GM12864 (cell line): ENCODE measurements around the gene SHANK2.

ENCODE experiments used
- DNase-seq: peaks from one replicate; pipeline ENCODE4 v3.0.0-alpha.2; 2011; ENCODE audit warnings: low read depth
- H3K4me3 ChIP-seq: 2 replicates; pipeline ENCODE4 v1.5.1; 2011; ENCODE audit warnings: mild to moderate bottlenecking, low read depth, low read length, control low read depth
- TF ChIP-seq, protein P1 (sequence below): IDR thresholded peaks from 2 replicates; pipeline ENCODE4 v1.5.1; 2011; ENCODE audit warnings: low read depth, mild to moderate bottlenecking, moderate library complexity, low read length, control low read depth, inconsistent platforms; ENCODE audit errors: missing control alignments

SHANK2 gene

DNA sequence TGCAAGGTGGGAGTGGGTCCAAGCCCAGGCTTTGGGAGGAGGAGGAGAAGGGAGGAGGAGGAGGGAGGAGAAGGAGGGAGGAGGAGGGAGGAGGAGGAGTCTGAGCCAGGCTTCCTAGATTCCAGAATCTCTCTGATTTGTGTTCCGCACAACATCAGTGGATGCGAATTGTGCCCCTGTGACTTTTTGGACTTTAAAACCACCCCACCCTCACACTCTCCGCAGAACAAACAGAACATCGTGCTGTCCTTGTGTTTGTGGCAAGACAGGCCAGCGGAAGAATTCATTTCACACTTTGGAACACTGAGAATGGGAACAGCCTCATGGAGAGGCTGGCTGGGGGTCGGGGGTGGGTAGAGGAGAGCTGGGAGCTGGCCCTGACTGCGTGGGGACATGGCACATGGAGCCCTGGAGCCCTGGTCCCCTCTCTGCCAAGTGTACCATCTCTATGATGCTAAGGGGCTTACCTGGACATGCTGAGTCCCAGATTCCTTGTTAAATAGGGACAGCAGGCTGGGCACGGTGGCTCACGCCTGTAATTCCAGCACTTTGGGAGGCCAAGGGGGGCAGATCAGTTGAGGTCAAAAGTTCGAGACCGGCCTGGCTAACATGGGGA is 16.4 kb upstream of the SHANK2 start:
- TF ChIP-seq, protein P1, sequence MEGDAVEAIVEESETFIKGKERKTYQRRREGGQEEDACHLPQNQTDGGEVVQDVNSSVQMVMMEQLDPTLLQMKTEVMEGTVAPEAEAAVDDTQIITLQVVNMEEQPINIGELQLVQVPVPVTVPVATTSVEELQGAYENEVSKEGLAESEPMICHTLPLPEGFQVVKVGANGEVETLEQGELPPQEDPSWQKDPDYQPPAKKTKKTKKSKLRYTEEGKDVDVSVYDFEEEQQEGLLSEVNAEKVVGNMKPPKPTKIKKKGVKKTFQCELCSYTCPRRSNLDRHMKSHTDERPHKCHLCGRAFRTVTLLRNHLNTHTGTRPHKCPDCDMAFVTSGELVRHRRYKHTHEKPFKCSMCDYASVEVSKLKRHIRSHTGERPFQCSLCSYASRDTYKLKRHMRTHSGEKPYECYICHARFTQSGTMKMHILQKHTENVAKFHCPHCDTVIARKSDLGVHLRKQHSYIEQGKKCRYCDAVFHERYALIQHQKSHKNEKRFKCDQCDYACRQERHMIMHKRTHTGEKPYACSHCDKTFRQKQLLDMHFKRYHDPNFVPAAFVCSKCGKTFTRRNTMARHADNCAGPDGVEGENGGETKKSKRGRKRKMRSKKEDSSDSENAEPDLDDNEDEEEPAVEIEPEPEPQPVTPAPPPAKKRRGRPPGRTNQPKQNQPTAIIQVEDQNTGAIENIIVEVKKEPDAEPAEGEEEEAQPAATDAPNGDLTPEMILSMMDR = no peak
- H3K4me3 ChIP-seq = no peak overlapping the region
- no peak for DNase-seq

DNA sequence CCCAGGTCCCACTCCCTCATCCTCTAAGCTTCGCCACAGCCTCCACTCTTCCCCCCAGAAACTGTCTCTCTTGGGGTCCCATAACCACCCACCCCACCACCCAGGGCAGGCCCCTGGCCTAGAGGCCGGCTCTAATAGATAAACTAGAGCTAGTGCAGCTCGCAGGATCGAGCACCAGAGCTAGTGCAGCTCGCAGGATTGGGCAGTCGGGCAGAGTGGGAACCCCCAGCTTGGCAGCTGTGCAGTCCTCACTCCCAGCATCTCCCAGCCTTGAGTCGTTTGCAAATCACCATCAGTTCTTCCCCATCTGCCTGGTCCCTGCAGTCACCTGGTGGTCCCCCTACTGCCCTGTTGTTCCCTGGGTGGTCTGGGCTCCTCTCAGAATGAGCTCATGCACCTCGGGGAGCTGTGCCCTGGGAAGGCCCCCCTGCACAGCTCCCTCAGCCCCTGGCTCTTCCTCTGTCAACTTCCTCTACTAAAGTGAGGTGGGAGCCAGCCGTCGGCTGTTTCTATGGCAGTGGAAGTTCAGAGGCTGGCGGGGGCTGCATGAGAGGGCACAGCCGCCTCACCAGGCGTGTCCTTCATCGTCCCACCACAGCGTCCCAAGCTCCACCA is 15.5 kb upstream of the SHANK2 start:
- no peak overlapping the region for H3K4me3 ChIP-seq
- no peak for DNase-seq
- TF ChIP-seq, protein P1 = no peak

DNA sequence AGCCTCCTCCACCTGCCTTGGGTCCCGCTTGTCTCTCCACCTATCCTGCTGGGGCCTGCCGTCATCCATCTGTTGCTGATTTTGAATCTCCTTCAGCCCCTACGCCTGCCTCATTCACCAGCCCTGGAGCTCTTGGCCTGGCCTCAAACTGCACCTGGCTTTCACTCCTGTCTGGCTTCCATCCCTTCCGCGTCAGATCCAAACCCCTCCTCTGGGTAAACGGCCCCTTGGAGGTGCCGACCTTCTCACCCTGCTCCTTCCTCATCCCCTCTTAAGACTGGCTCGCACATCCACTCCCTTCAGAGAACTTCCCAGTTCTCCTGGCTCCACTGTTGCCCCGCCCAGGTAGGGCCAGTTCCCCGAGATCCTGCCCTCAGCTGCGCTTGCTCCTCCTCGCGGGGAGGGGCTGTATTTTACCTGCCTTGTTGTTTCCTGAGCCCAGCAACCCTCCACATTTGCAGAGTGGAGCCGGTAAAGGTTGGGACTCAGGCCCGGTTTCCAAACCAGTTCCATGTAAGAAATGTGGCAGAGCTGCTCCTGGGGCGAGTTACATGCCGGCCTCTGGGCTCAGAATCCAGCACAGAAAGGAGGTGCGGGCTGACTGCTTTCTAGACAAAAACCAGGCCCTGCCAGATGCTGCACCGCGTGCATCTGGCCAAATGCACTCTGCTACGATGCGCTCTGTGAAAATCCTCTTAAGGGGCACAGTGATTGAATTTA is 13.9 kb upstream of the SHANK2 start:
- TF ChIP-seq, protein P1 = no peak
- H3K4me3 ChIP-seq = no peak overlapping the region
- DNase-seq = no peak

DNA sequence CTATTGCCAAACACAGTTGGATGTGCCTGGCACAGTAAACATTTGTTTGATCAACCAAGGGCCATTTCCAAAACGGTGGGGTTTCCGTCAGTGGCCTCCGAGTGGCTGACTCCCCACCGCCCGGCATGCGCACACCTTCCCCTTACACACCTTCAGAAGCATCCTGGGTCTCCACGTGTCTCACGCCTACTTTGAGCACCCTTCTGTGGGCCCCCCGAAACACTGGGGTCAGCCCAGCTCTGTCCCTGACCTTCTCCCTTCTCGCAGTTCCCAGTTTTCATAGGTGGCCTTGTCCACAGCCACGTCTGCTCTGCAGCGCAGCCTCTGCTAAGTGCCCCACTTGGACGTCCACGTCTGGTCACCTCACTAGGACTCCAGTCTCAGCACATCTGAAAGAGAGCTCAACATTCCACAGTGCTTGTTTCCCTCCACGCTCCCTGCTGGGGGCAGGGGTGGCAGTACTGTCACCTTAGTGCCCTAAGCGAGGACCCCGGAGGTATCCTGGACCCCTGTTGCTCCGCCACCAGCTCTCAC is 13.2 kb upstream of the SHANK2 start:
- no peak overlapping the region for H3K4me3 ChIP-seq
- no peak for DNase-seq
- TF ChIP-seq, protein P1 = no peak

DNA sequence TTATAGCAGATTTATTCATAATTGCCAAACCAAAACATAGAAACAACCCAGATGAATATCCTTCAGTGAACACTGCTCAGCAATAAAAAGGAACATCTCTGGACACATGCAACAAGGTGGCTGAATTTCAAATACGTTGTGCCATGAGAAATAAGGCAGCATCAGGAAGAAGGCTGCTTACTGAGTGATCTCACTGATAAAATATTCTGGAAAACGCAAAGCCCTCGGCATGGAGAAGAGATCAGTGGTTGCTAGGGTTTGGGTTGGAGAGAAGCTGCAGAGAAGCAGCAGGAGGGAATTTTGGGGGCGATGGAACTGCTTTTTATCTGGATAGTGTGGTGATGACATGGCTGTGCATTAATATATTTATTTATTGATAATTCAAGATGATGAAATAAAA is 11.0 kb upstream of the SHANK2 start:
- TF ChIP-seq, protein P1 = no peak
- no peak overlapping the region for H3K4me3 ChIP-seq
- no peak for DNase-seq

DNA sequence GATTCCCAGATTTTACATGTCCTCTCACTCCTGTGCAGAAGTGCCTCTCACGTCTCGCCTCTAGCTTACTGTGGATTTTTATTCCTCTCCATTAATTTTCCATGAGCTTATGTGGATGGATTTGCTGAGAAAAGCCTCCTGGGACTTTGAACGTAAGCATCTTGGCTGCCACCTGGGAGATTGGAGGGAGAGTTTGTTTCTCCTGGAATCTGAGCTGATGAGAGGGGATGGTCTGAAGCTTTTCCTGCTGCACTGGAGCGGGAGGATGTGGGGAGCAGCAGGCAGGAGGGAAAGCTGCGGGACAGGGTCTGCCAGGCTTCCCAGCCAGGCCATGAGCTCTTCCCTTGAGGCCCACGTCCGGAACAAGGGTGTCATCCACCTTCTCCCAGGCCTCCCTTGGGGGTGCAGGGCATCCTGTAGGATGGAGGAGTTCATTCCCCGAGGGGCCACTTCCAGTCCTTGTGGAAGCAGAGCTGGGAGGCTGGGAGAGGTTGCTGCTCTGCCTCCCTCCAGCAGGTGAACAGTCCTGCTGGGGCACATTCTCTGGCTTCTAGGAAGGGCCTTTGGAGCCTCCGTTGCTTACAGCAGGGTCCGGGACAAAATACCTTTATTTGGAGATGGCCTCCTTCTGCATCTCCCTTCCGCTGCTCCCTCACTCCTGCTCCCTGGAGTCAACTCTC is 3.6 kb upstream of the SHANK2 start:
- TF ChIP-seq, protein P1 = no peak
- DNase-seq = no peak
- H3K4me3 ChIP-seq = no peak overlapping the region
